Endothelial cell of umbilical vein (primary cell): ENCODE data around the gene GLRX2. TPM values are rescaled to one million over a fixed set of nuclear protein-coding genes. Genes with fewer than 3 reads are reported as not detected.
A peak's percentile ranks its signal among the peaks of the same experiment; 100 is the strongest.

Source experiments
- BruUV-seq: library from RNA; stranded (reverse); fragments of 400-500 nt; replicated peaks from 2 replicates; lab custom pipeline; 2021; lab: Mats Ljungman, UMichigan
- CTCF ChIA-PET: fragments of 300-600, 350-600 bp; sonication (Branson Sonifier 250); formaldehyde crosslinking; loops from one replicate; lab custom pipeline; 2021; ENCODE audit warnings: antibody characterized with exemption, inconsistent platforms; lab: Charles Lee
- POLR2A ChIA-PET: fragments of 300-600, 350-600 bp; sonication (Branson Sonifier 250); formaldehyde crosslinking; loops from one replicate; lab custom pipeline; 2021; ENCODE audit warnings: antibody characterized with exemption, inconsistent platforms; lab: Charles Lee
- DNase-seq: peaks from one replicate; pipeline ENCODE4 v3.0.0-alpha.2; 2011; ENCODE audit warnings: low read depth, low spot score
- FAIRE-seq: peaks from 2 replicates; lab custom pipeline; 2011; peaks lifted over from hg19 to GRCh38; lab: Jason Lieb, UNC
- H2AFZ ChIP-seq: 2 replicates; pipeline ENCODE4 v1.6.0; 2012; ENCODE audit warnings: low read depth, low read length, control low read depth, inconsistent platforms
- H3K27ac ChIP-seq: 2 replicates; pipeline ENCODE4 v1.5.1; 2011; ENCODE audit warnings: low read depth, mild to moderate bottlenecking, control low read depth, low read length, moderate library complexity; ENCODE audit not compliant: insufficient read depth
- H3K27me3 ChIP-seq, 2 experiments: 2 replicates each; pipeline versions ENCODE4 v1.6.0 to v1.6.1; 2011; ENCODE audit warnings: low read length in 2 of 2, mixed read lengths in 1 of 2; ENCODE audit not compliant: control insufficient read depth in 2 of 2, insufficient read depth in 2 of 2
- H3K36me3 ChIP-seq, 2 experiments: 2 replicates in 1 of 2; 3 replicates in 1 of 2; pipeline ENCODE4 v1.5.1; 2011; ENCODE audit warnings: low read length in 2 of 2, mild to moderate bottlenecking in 1 of 2, moderate library complexity in 1 of 2; ENCODE audit not compliant: control insufficient read depth in 2 of 2, insufficient read depth in 2 of 2; ENCODE audit errors: extremely low read depth in 1 of 2
- H3K4me1 ChIP-seq: 3 replicates; pipeline ENCODE4 v1.5.1; 2011; ENCODE audit warnings: mild to moderate bottlenecking, low read length; ENCODE audit not compliant: control insufficient read depth, insufficient read depth; ENCODE audit errors: extremely low read depth
- H3K4me2 ChIP-seq: 2 replicates; pipeline ENCODE4 v1.6.1; 2011; ENCODE audit warnings: low read length, control low read depth, mixed read lengths; ENCODE audit not compliant: insufficient read depth
- H3K4me3 ChIP-seq, 3 experiments: fragments of 200-600 bp in 1 of 3; sonication (generic), shearing (Covaris generic) in 1 of 3; replicated peaks in 1 of 3; 2 replicates each; pipeline ENCODE4 v1.5.1; 2011 to 2016; ENCODE audit warnings: control low read depth in 3 of 3, low read length in 3 of 3, mild to moderate bottlenecking in 2 of 3, inconsistent platforms in 1 of 3, low read depth in 1 of 3, moderate library complexity in 1 of 3; ENCODE audit not compliant: insufficient read depth in 1 of 3
- H3K79me2 ChIP-seq: 2 replicates; pipeline ENCODE4 v1.6.0; 2012; ENCODE audit warnings: low read length, inconsistent platforms; ENCODE audit not compliant: control insufficient read depth, insufficient read depth
- H3K9ac ChIP-seq: replicated peaks from 2 replicates; pipeline ENCODE3; 2011; ENCODE audit warnings: low read length, control low read depth; ENCODE audit not compliant: insufficient read depth; ENCODE audit errors: extremely low read depth
- H3K9me1 ChIP-seq: replicated peaks from 3 replicates; pipeline ENCODE4 v1.6.0; 2011; ENCODE audit warnings: mild to moderate bottlenecking, low read length; ENCODE audit not compliant: control insufficient read depth, insufficient read depth; ENCODE audit errors: extremely low read depth
- H3K9me3 ChIP-seq: replicated peaks from 2 replicates; pipeline ENCODE4 v1.5.1; 2012; ENCODE audit warnings: low read length, inconsistent platforms; ENCODE audit not compliant: control insufficient read depth, insufficient read depth
- H4K20me1 ChIP-seq: replicated peaks from 2 replicates; pipeline ENCODE3; 2011; ENCODE audit warnings: mild to moderate bottlenecking, low read length; ENCODE audit not compliant: control insufficient read depth, insufficient read depth; ENCODE audit errors: extremely low read depth
- EZH2 ChIP-seq: IDR thresholded peaks from 2 replicates; pipeline ENCODE4 v1.6.1; 2012; ENCODE audit warnings: borderline replicate concordance, low read depth, mild to moderate bottlenecking, moderate library complexity, low read length, inconsistent platforms; ENCODE audit not compliant: severe bottlenecking
- FOS ChIP-seq: IDR thresholded peaks from 2 replicates; pipeline ENCODE4 v1.6.1; 2011; ENCODE audit warnings: mild to moderate bottlenecking, low read length, moderate library complexity, borderline replicate concordance; ENCODE audit not compliant: insufficient read depth
- GATA2 ChIP-seq: IDR thresholded peaks from 2 replicates; pipeline ENCODE4 v1.7.0; 2011; ENCODE audit warnings: low read depth, mild to moderate bottlenecking, moderate library complexity, mixed read lengths, low read length; ENCODE audit not compliant: insufficient read length, insufficient read depth
- JUN ChIP-seq: IDR thresholded peaks from 2 replicates; pipeline ENCODE4 v1.6.1; 2011; ENCODE audit warnings: borderline replicate concordance, low read depth; ENCODE audit not compliant: insufficient read length, insufficient read depth
- MAX ChIP-seq: IDR thresholded peaks from 2 replicates; pipeline ENCODE4 v1.6.1; 2011; ENCODE audit not compliant: insufficient read depth, insufficient read length
- MYC ChIP-seq: IDR thresholded peaks from one replicate; pipeline ENCODE4 v1.6.1; 2011; ENCODE audit warnings: mild to moderate bottlenecking, low read depth, low read length
- POLR2A ChIP-seq: IDR thresholded peaks from 2 replicates; pipeline ENCODE4 v1.6.1; 2012; ENCODE audit warnings: low read depth, mild to moderate bottlenecking, control low read depth, low read length
- POLR2AphosphoS5 ChIP-seq: IDR thresholded peaks from 2 replicates; pipeline ENCODE4 v1.6.1; 2012; ENCODE audit warnings: low read depth, mild to moderate bottlenecking, control low read depth, low read length, moderate library complexity; ENCODE audit not compliant: insufficient read depth
- dilution Hi-C: fragments of 300-500 bp; cut with MboI; formaldehyde crosslinking; loops from one replicate; pipeline ENCODE4 v1.15.0; 2019; ENCODE audit warnings: low sequenced_read_pairs; ENCODE audit not compliant: extremely low pct_ligation_motif_present
- intact Hi-C: fragments of 100-400 bp; cut with micrococcal nuclease; formaldehyde crosslinking; loops from one replicate; pipeline ENCODE4 v1.10.0; 2022
- polyA plus RNA-seq, 4 experiments: library from polyadenylated mRNA; depleted of rRNA in 3 of 4; stranded (reverse) in 3 of 4; unstranded in 1 of 4; fragments of >200 nt; gene quantifications; 2 replicates each; pipeline versions ENCODE4 v1.2.1 to v1.2.3, GENCODE V29; 2011 to 2012; ENCODE audit warnings: missing spikeins in 1 of 4
- total RNA-seq: library from RNA; stranded (reverse); gene quantifications from 2 replicates; pipeline ENCODE4 v1.2.3, GENCODE V29; 2021
- TF ChIP-seq, protein P1 (sequence below), 2 donors: IDR thresholded peaks; 1 replicate in 1 of 2; 2 replicates in 1 of 2; pipeline ENCODE4 v1.5.1; 2011; ENCODE audit warnings: low read length in 2 of 2, mild to moderate bottlenecking in 2 of 2, moderate library complexity in 2 of 2, control low read depth in 1 of 2, inconsistent platforms in 1 of 2, low read depth in 1 of 2; ENCODE audit not compliant: insufficient read depth in 1 of 2; ENCODE audit errors: extremely low read depth in 1 of 2

Gene GLRX2
- total and polyA plus RNA-seq, 2 donors (not counting 3 experiments of a cell fraction or from before 2014, with no cell fraction given) = 13.1 to 21.5 TPM

DNA sequence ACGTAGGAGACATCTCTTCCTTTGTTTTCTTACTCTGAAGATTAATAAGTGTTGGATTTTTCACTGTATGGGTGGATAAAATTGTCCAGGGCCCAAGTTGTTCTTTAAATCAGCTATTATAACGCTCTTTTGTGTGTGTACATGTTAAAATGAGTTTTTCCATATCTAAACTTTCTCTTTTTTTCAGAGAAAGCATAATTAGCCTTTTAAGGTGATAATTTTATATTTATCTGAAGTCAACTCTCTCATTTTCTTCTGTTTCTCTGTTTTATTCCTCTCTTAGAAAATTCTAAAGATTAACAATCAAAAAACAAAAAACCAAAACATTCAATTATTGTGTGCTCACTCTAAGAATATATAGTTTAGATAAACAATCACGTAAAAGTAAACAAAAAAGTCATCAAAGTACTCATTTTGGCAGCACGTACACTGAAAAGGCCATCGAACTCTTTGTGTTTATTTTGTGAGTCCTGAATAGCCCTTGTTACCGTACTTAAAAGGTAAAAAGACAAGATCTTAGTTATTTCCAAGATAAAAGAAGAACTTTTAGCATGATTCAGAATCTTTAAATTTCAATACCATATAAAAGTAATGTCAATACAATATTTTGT lies 9.4 kb upstream of the GLRX2 start:
- H3K4me3 ChIP-seq = no peak overlapping the region
- H3K9me1 ChIP-seq = no peaks in the 10 kb centered on the region
- H3K9ac ChIP-seq = no peak overlapping the region
- peak overlapping the region; percentile 39 for H3K4me2 ChIP-seq
- H3K4me1 ChIP-seq = peaks cover 12% of the 10 kb centered on the region
- no peak for TF ChIP-seq FOS
- no peak for TF ChIP-seq MYC
- TF ChIP-seq POLR2AphosphoS5 = no peak
- TF ChIP-seq JUN = no peak
- TF ChIP-seq GATA2 = no peak
- no peak for TF ChIP-seq MAX
- no peak for TF ChIP-seq EZH2
- TF ChIP-seq, protein P1, sequence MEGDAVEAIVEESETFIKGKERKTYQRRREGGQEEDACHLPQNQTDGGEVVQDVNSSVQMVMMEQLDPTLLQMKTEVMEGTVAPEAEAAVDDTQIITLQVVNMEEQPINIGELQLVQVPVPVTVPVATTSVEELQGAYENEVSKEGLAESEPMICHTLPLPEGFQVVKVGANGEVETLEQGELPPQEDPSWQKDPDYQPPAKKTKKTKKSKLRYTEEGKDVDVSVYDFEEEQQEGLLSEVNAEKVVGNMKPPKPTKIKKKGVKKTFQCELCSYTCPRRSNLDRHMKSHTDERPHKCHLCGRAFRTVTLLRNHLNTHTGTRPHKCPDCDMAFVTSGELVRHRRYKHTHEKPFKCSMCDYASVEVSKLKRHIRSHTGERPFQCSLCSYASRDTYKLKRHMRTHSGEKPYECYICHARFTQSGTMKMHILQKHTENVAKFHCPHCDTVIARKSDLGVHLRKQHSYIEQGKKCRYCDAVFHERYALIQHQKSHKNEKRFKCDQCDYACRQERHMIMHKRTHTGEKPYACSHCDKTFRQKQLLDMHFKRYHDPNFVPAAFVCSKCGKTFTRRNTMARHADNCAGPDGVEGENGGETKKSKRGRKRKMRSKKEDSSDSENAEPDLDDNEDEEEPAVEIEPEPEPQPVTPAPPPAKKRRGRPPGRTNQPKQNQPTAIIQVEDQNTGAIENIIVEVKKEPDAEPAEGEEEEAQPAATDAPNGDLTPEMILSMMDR (IDR thresholded peaks at IDR 0.05; ENCODE audit: extremely low read depth in 1 of 2, insufficient read depth in 1 of 2, low read depth in 1 of 2, low read length in 2 of 2) = no peak
- TF ChIP-seq POLR2A = no peak
- ChIA-PET CTCF (no interaction called here), POLR2A (no interaction called here)
- no peaks in the 10 kb centered on the region for H3K27me3 ChIP-seq
- DNase-seq (peak; percentile 28), FAIRE-seq (no peak)
- dilution Hi-C loops (no loop called here), intact Hi-C loops (no loop called here)
- H3K27ac ChIP-seq = no peak overlapping the region
- H4K20me1 ChIP-seq = no peaks in the 10 kb centered on the region
- no peaks in the 10 kb centered on the region for H3K79me2 ChIP-seq
- BruUV-seq = no TSS peak
- H3K9me3 ChIP-seq = no peaks in the 10 kb centered on the region
- peak overlapping the region; percentile 45 for H2AFZ ChIP-seq
- H3K36me3 ChIP-seq = no peaks in the 10 kb centered on the region
